ENCODE data around the gene CD22. TPM values are rescaled to one million over a fixed set of nuclear protein-coding genes. Genes with fewer than 3 reads are reported as not detected.

The CD22 gene
- total RNA-seq, 4 donors from 2014 or later, result 7.2 to 22.8 (median 13.4) TPM

DNA sequence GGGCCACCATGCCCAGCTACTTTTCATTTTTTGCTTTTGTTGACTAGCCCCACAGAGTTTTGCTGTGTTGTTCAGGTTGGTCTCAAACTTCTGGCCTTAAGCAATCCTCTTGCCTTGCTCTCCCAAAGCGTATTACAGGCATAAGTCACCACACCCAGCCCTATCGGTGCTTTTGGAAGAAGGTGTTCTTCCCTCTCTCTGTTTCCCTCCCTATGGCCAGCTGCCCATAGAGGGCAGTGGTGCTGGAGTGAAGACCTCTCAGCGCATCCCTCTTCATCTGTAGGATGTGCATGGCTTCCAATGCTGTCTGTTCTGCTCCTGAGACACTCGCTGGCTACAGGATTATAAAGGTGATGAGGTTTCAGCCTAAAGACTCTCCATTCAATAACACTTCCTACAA lies 1.3 kb upstream of the CD22 start:
- Histone ChIP-seq H3K27me3 (no peaks in the 10 kb centered on the region), H3K36me3 (no peaks in the 10 kb centered on the region), H3K4me1 (no peaks in the 10 kb centered on the region), H3K27ac (no peak overlapping the region), H3K9me3 (no peaks in the 10 kb centered on the region), H3K4me3 (no peak overlapping the region)
- 71 to 75% methylated on average over 4 of the region's 4 CpGs for WGBS, 2 donors
- no peak for DNase-seq (ENCODE audit: low spot score in 2 of 2)
- no peak for TF ChIP-seq EP300 (IDR thresholded peaks at IDR 0.05)
- TF ChIP-seq CTCF (IDR thresholded peaks at IDR 0.05), result no peak
- TF ChIP-seq POLR2A (IDR thresholded peaks at IDR 0.05), result no peak

DNA sequence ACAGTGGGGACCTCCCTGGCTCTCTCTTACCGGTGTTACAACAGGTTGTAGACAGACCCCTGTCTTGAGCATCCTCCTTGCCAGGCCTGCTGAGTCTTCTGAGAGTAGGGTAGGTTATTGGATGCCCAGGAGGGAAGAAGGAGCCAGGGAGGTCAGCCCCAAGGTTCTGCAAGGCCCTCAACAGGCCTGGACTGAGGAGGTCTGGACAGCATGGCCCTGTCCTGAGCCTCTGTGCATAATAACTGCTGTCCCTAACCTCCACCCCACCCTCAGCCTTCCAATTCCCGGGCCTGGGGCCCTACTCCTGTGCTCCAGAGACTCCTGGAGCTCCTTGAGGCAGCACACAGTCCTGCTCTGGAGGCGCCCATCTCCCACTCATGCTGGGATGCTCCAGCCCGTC lies 336 bp downstream of the CD22 start:
- no peak for DNase-seq (ENCODE audit: low spot score in 2 of 2)
- WGBS, 2 donors, result 62 to 85% methylated on average over 1 to 4 of the region's 4 CpGs
- Histone ChIP-seq H3K27me3 (no peaks in the 10 kb centered on the region), H3K27ac (peak overlapping the region in 1 of 4 donors; percentile 65), H3K4me3 (peak overlapping the region in 1 of 4 donors; percentile 36), H3K36me3 (no peaks in the 10 kb centered on the region), H3K9me3 (no peaks in the 10 kb centered on the region), H3K4me1 (no peaks in the 10 kb centered on the region)
- no peak for TF ChIP-seq CTCF (IDR thresholded peaks at IDR 0.05)
- no peak for TF ChIP-seq EP300 (IDR thresholded peaks at IDR 0.05)
- TF ChIP-seq POLR2A (IDR thresholded peaks at IDR 0.05), result no peak

- peak overlapping the region in 1 of 4 donors; percentile 46 for H3K27ac ChIP-seq
- H3K36me3 ChIP-seq, result no peaks in the 10 kb centered on the region
- DNase-seq (ENCODE audit: low spot score in 2 of 2), result no peak
- 74% methylated on average over 7 of the region's 7 CpGs for WGBS, 2 donors
- no peak overlapping the region for H3K4me3 ChIP-seq
- no peaks in the 10 kb centered on the region for H3K27me3 ChIP-seq
- no peaks in the 10 kb centered on the region for H3K9me3 ChIP-seq
- no peaks in the 10 kb centered on the region for H3K4me1 ChIP-seq
- TF ChIP-seq POLR2A (IDR thresholded peaks at IDR 0.05) (no peak), CTCF (IDR thresholded peaks at IDR 0.05) (no peak), EP300 (IDR thresholded peaks at IDR 0.05) (no peak)
These were observed 1.5 kb downstream of the CD22 start for GRCh38 chr19:35330475-35330874.

DNA sequence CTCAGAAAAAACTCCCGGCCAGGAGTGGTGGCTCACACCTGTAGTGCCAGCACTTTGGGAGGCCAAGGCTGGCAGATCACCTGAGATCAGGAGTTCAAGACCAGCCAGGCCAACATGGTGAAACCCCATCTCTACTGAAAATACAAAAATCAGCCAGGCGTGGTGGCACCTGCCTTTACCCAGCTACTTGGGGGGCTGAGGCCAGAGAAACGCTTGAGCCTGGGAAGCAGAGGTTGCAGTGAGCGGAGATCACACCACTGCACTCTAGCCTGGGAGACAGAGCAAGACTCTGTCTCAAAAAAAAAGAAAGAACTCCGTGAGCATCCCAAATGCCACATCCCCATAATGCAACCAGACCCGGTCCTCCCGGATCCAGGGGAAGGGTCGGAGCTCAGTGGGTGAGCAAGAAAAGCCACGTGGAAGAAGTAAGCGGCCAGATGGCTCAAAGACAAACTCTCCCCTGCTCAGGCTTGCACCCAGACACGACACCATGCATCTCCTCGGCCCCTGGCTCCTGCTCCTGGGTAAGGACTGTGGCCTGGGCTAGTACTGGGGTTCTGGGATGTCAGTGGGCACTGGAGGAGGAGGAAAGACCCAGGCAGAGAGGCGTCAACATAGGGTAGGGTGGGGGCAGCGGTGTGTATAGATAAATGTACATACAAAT lies 2.7 kb downstream of the CD22 start:
- Histone ChIP-seq H3K36me3 (no peaks in the 10 kb centered on the region), H3K4me1 (no peaks in the 10 kb centered on the region), H3K9me3 (no peaks in the 10 kb centered on the region), H3K4me3 (no peak overlapping the region), H3K27ac (no peak overlapping the region), H3K27me3 (no peaks in the 10 kb centered on the region)
- 84 to 86% methylated on average over 14 of the region's 14 CpGs for WGBS, 2 donors
- DNase-seq (ENCODE audit: low spot score in 2 of 2), result no peak
- TF ChIP-seq EP300 (IDR thresholded peaks at IDR 0.05), result no peak
- no peak for TF ChIP-seq CTCF (IDR thresholded peaks at IDR 0.05)
- TF ChIP-seq POLR2A (IDR thresholded peaks at IDR 0.05), result no peak

DNA sequence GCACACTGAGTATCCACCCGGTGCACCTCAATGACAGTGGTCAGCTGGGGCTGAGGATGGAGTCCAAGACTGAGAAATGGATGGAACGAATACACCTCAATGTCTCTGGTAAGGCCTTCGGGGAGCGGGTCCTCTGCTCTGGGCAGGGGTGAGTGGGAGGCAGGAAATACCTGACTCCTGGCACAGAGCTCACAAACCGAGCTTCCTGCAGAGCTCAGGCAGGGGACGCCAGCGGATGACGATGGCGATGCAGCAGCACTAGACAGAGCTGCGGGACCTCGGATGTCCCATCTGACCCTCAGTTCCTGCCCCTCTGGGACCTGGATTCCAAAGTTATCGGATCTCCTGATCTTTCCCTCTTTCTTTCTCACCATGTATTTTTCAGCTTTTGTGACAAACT lies 3.8 kb downstream of the CD22 start:
- no peak overlapping the region for H3K27ac ChIP-seq
- H3K9me3 ChIP-seq, result no peaks in the 10 kb centered on the region
- TF ChIP-seq CTCF (IDR thresholded peaks at IDR 0.05) (no peak), POLR2A (IDR thresholded peaks at IDR 0.05) (no peak), EP300 (IDR thresholded peaks at IDR 0.05) (no peak)
- H3K36me3 ChIP-seq, result no peaks in the 10 kb centered on the region
- WGBS, 2 donors, result 66 to 67% methylated on average over 12 of the region's 12 CpGs
- H3K4me1 ChIP-seq, result no peaks in the 10 kb centered on the region
- H3K4me3 ChIP-seq, result no peak overlapping the region
- H3K27me3 ChIP-seq, result no peaks in the 10 kb centered on the region
- no peak for DNase-seq (ENCODE audit: low spot score in 2 of 2)

Measured in tibial nerve (tissue), 4 donors.